ENCODE results near the gene PLET1.
A peak's percentile ranks its signal among the peaks of the same experiment; 100 is the strongest.

The PLET1 gene

GRCh38 chr11:112241486-112241885, 19.2 kb downstream of the PLET1 start:
- DNase-seq (ENCODE audit: extremely low read depth, low read depth): peak; percentile 67
- no peak for TF ChIP-seq CTCF (IDR thresholded peaks at IDR 0.05; ENCODE audit: low read depth, low read length)

- DNase-seq (ENCODE audit: extremely low read depth, low read depth): no peak
- TF ChIP-seq CTCF (IDR thresholded peaks at IDR 0.05; ENCODE audit: low read depth, low read length): no peak
Observed at GRCh38 chr11:112238041-112238440, 22.6 kb downstream of the PLET1 start.

GRCh38 chr11:112237451-112237850, 23.2 kb downstream of the PLET1 start:
- no peak for TF ChIP-seq CTCF (IDR thresholded peaks at IDR 0.05; ENCODE audit: low read depth, low read length)
- no peak for DNase-seq (ENCODE audit: extremely low read depth, low read depth)

- no peak for TF ChIP-seq CTCF (IDR thresholded peaks at IDR 0.05; ENCODE audit: low read depth, low read length)
- no peak for DNase-seq (ENCODE audit: extremely low read depth, low read depth)
Observed at GRCh38 chr11:112235750-112236390, 24.8 kb downstream of the PLET1 start.

- no peak for TF ChIP-seq CTCF (IDR thresholded peaks at IDR 0.05; ENCODE audit: low read depth, low read length)
- no peak for DNase-seq (ENCODE audit: extremely low read depth, low read depth)
Observed at GRCh38 chr11:112231952-112232351, 28.7 kb downstream of the PLET1 start.

- peak; percentile 74 for DNase-seq (ENCODE audit: extremely low read depth, low read depth)
- TF ChIP-seq CTCF (IDR thresholded peaks at IDR 0.05; ENCODE audit: low read depth, low read length): no peak
Observed at GRCh38 chr11:112229746-112230433, 30.8 kb downstream of the PLET1 start.

- DNase-seq (ENCODE audit: extremely low read depth, low read depth): no peak
Observed at GRCh38 chr11:112229159-112229558, 31.5 kb downstream of the PLET1 start.

More at GRCh38 chr11:112229159-112229558, 31.5 kb downstream of the PLET1 start:
- TF ChIP-seq CTCF (IDR thresholded peaks at IDR 0.05; ENCODE audit: low read depth, low read length): no peak

Data from AG09319 (cell line).